Choroid plexus epithelial cell (primary cell): ENCODE results near the gene SOCS6.
"Not testable (repeated sequence)": the region's sequence is repeated elsewhere in the genome, so short reads cannot be mapped to it uniquely, and the experiment has no call there.

ENCODE experiments used
- DNase-seq: peaks from one replicate; pipeline ENCODE4 v3.0.0-alpha.2; 2010; ENCODE audit warnings: low read depth
- H3K4me3 ChIP-seq: 2 replicates; pipeline ENCODE4 v1.5.1; 2011; ENCODE audit warnings: low read depth, mild to moderate bottlenecking, control low read depth, low read length, moderate library complexity
- CTCF ChIP-seq: conservative IDR thresholded peaks from 2 replicates; pipeline ENCODE4 v1.5.1; 2011; ENCODE audit warnings: low read depth, mild to moderate bottlenecking, control low read depth, inconsistent platforms, low read length, moderate library complexity

Gene SOCS6

GRCh38 chr18:70288851-70289328 lies at the start of gene SOCS6:
SOCS6 (plus strand) TSS chr18:70289045; CDS start chr18:70324669, 35,624 bp downstream.
- H3K4me3 ChIP-seq, result peak within 1 kb of the TSS; percentile 75
- peak; percentile 73 for DNase-seq
- TF ChIP-seq CTCF, result no peak

GRCh38 chr18:70243131-70243929 lies 45.5 kb upstream of the SOCS6 start:
- DNase-seq, result peak; percentile 13

GRCh38 chr18:70246061-70246466 lies 42.8 kb upstream of the SOCS6 start:
- no peak overlapping the region for H3K4me3 ChIP-seq
- TF ChIP-seq CTCF, result no peak
- DNase-seq, result no peak

More at GRCh38 chr18:70243131-70243929, 45.5 kb upstream of the SOCS6 start:
- H3K4me3 ChIP-seq, result no peak overlapping the region
- no peak for TF ChIP-seq CTCF

GRCh38 chr18:70249118-70249517 lies 39.7 kb upstream of the SOCS6 start:
- no peak for TF ChIP-seq CTCF
- peak; percentile 28 for DNase-seq

GRCh38 chr18:70249861-70250260 lies 39.0 kb upstream of the SOCS6 start:
- H3K4me3 ChIP-seq, DNase-seq: not testable (repeated sequence)

More at GRCh38 chr18:70249118-70249517, 39.7 kb upstream of the SOCS6 start:
- no peak overlapping the region for H3K4me3 ChIP-seq

GRCh38 chr18:70250781-70251180 lies 38.1 kb upstream of the SOCS6 start:
- DNase-seq, result no peak
- H3K4me3 ChIP-seq, result no peak overlapping the region
- no peak for TF ChIP-seq CTCF

- H3K4me3 ChIP-seq, result no peak overlapping the region
- DNase-seq, result no peak
- TF ChIP-seq CTCF, result no peak
Observed at GRCh38 chr18:70256184-70256583, 32.7 kb upstream of the SOCS6 start.
